ENCODE data around the gene MMP25. TPM values are rescaled to one million over a fixed set of nuclear protein-coding genes. Genes with fewer than 3 reads are reported as not detected.

The MMP25 gene
- total RNA-seq, 1 experiment from 2014 or later = 0.26 TPM

DNA sequence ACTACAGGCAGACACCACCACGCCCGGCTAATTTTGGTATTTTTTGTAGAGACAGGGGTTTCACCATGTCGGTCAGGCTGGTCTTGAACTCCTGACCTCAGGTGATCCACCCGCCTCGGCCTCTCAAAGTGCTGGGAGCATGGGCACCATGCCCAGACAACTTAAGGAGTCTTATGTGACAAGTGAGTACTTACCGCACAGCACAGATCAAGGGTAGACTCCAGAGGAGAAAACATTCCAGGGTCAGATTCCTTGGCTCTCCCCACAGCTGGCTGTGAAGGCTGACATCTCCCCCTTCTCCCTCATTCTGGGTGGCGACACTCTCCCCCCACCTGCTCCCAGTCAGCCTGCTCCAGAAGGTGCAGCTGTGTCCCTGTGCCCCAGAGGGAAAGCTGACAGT is 42.1 kb downstream of the MMP25 start:
- no peaks in the 10 kb centered on the region for H3K9me3 Mint-ChIP-seq (ENCODE audit: unreplicated experiment)
- BruUV-seq (replicated peaks) = no TSS peak
- intact Hi-C loops (cut with micrococcal nuclease) = no loop called here
- CTCF ChIA-PET = interaction anchor here (0.7 kb wide), 2 partner anchors 9 to 60 kb away, joined by 3 to 6 read pairs; no protein-coding TSS in a partner anchor
- POLR2A ChIA-PET = interaction anchor here (1.0 to 1.5 kb wide), 2 partner anchors 9 to 11 kb away, joined by 3 to 4 read pairs; partner anchors contain the start of gene ZSCAN10
- TF ChIP-seq, protein P1, sequence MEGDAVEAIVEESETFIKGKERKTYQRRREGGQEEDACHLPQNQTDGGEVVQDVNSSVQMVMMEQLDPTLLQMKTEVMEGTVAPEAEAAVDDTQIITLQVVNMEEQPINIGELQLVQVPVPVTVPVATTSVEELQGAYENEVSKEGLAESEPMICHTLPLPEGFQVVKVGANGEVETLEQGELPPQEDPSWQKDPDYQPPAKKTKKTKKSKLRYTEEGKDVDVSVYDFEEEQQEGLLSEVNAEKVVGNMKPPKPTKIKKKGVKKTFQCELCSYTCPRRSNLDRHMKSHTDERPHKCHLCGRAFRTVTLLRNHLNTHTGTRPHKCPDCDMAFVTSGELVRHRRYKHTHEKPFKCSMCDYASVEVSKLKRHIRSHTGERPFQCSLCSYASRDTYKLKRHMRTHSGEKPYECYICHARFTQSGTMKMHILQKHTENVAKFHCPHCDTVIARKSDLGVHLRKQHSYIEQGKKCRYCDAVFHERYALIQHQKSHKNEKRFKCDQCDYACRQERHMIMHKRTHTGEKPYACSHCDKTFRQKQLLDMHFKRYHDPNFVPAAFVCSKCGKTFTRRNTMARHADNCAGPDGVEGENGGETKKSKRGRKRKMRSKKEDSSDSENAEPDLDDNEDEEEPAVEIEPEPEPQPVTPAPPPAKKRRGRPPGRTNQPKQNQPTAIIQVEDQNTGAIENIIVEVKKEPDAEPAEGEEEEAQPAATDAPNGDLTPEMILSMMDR (IDR thresholded peaks at IDR 0.05; ENCODE audit: unreplicated experiment) = no peak
- no peaks in the 10 kb centered on the region for H3K4me1 Mint-ChIP-seq (ENCODE audit: insufficient read depth, unreplicated experiment)
- H3K36me3 Mint-ChIP-seq (ENCODE audit: insufficient read depth, unreplicated experiment) = no peaks in the 10 kb centered on the region
- no peak for DNase-seq (ENCODE audit: unreplicated experiment)
- H3K27me3 Mint-ChIP-seq (ENCODE audit: insufficient read depth, unreplicated experiment) = no peaks in the 10 kb centered on the region
- no peak overlapping the region for H3K4me3 Mint-ChIP-seq (ENCODE audit: unreplicated experiment)
- no peak overlapping the region for H3K27ac Mint-ChIP-seq (ENCODE audit: low read depth, unreplicated experiment)

DNA sequence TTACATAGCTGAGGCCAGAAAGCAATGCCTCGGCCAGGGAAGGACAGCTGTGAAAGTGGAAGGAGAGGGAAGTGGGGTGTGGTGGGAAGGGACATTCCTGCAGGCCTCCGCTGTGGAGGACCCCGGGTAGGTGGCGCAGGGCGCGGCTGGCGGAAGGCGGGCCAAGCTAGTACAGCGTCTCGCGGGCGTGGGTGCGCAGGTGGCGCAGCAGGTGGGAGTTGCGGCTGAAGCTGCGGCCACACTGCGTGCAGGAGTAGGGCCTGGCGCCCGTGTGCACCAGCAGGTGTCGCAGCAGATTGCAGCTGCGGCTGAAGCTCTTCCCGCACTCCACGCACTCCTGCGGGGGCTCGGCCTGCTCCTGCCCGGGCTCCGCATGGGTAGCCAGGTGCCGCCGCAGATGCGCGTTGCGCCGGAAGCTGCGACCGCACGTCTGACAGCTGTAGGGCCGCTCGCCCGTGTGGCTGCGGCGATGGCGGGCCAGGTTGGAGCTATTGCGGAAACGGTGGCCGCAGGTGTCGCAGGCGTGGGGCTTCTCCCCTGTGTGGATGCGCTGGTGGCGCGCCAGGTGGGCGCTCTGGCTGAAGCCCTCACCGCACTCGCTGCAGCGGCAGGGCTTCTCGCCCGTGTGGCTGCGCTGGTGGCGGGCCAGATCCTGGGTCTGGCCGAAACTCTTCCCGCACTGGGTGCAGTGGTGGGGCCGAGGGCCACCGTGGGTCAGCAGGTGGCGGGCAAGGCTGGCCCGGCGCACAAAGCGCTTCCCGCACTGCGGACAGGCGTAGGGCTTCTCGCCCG is 42.8 kb downstream of the MMP25 start:
- no peaks in the 10 kb centered on the region for H3K9me3 Mint-ChIP-seq (ENCODE audit: unreplicated experiment)
- no peaks in the 10 kb centered on the region for H3K4me1 Mint-ChIP-seq (ENCODE audit: insufficient read depth, unreplicated experiment)
- no peaks in the 10 kb centered on the region for H3K27me3 Mint-ChIP-seq (ENCODE audit: insufficient read depth, unreplicated experiment)
- no peaks in the 10 kb centered on the region for H3K36me3 Mint-ChIP-seq (ENCODE audit: insufficient read depth, unreplicated experiment)
- ChIA-PET POLR2A (interaction anchor here (1.0 kb wide), 1 partner anchor 8 kb away, joined by 3 read pairs; no protein-coding TSS in a partner anchor), CTCF (interaction anchor here (0.7 kb wide), 2 partner anchors 9 to 61 kb away, joined by 3 to 6 read pairs; no protein-coding TSS in a partner anchor)
- no peak for DNase-seq (ENCODE audit: unreplicated experiment)
- no peak overlapping the region for H3K27ac Mint-ChIP-seq (ENCODE audit: low read depth, unreplicated experiment)
- no TSS peak for BruUV-seq (replicated peaks)
- TF ChIP-seq, protein P1 (IDR thresholded peaks at IDR 0.05; ENCODE audit: unreplicated experiment) = no peak
- intact Hi-C loops (cut with micrococcal nuclease) = no loop called here
- H3K4me3 Mint-ChIP-seq (ENCODE audit: unreplicated experiment) = no peak overlapping the region

DNA sequence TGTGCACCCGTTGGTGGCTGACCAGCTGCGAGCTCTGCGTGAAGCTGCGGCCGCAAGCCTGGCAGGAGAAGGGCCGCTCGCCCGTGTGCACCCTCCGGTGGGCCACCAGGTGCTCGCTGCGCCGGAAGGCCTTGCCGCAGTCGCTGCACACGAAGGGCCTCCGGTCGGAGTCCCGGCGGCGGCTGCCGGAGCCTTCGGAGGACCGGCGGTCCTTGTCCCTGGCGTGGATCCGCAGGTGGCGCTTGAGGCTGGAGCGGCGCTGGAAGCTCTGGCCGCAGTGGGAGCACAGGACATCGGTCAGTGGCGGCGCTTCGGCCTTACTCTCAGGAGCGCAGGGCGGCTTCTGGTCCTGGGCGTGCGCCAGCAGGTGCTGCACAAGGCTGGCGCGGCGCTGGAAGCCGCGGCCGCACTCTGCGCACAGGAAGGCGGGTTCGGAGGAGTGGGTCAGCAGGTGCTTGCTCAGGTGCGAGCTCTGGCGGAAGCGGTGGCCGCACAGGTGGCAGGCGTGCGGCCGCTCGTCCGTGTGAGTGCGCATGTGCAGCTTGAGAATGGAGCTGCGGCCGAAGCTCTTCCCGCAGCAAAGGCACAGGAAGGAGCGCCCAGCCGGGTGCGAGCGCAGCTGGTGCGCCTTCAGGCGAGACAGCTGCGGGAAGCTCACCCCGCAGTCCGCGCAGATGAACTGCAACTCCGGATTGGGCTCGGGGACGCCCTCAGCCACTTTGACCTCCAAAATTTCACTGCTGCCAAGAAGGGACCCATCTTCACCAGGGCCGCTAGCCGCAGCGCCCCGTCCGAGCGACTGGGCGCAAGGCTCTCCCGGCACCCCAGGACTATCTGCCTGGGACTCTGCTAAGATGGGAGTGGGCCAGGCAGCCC is 43.6 kb downstream of the MMP25 start:
- no peaks in the 10 kb centered on the region for H3K36me3 Mint-ChIP-seq (ENCODE audit: insufficient read depth, unreplicated experiment)

More for the DNA sequence above, 43.6 kb downstream of the MMP25 start:
- CTCF ChIA-PET = interaction anchor here (0.7 to 1.1 kb wide), 2 partner anchors 58 to 76 kb away, joined by 3 to 6 read pairs; no protein-coding TSS in a partner anchor
- H3K9me3 Mint-ChIP-seq (ENCODE audit: unreplicated experiment) = no peaks in the 10 kb centered on the region
- intact Hi-C loops (cut with micrococcal nuclease) = no loop called here
- no peak for DNase-seq (ENCODE audit: unreplicated experiment)
- TF ChIP-seq, protein P1 (IDR thresholded peaks at IDR 0.05; ENCODE audit: unreplicated experiment) = no peak
- H3K27me3 Mint-ChIP-seq (ENCODE audit: insufficient read depth, unreplicated experiment) = no peaks in the 10 kb centered on the region
- BruUV-seq (replicated peaks) = no TSS peak
- H3K27ac Mint-ChIP-seq (ENCODE audit: low read depth, unreplicated experiment) = no peak overlapping the region
- no peak overlapping the region for H3K4me3 Mint-ChIP-seq (ENCODE audit: unreplicated experiment)
- no peaks in the 10 kb centered on the region for H3K4me1 Mint-ChIP-seq (ENCODE audit: insufficient read depth, unreplicated experiment)
- POLR2A ChIA-PET = interaction anchor here (0.6 kb wide), 1 partner anchor 568 kb away, joined by 3 read pairs; no protein-coding TSS in a partner anchor

Measured in MCF 10A (cell line).